GM23248 (cell line): ENCODE measurements around the gene RAB6A.

ENCODE experiments used
- EZH2 ChIP-seq: fragments of 200-600 bp; sonication (generic); IDR thresholded peaks from 2 replicates; pipeline ENCODE4 v1.6.1; 2018; ENCODE audit warnings: antibody characterized with exemption, mild to moderate bottlenecking; ENCODE audit not compliant: insufficient read depth, poor library complexity, severe bottlenecking
- EZH2phosphoT487 ChIP-seq: fragments of 200-600 bp; sonication (generic); IDR thresholded peaks from 2 replicates; pipeline ENCODE4 v1.6.1; 2018; ENCODE audit warnings: antibody characterized with exemption, moderate library complexity, mild to moderate bottlenecking, low read depth; ENCODE audit not compliant: insufficient read depth

GRCh38 chr11:73667891-73668290 is 93.0 kb downstream of the RAB6A start:
- TF ChIP-seq EZH2 (no peak), EZH2phosphoT487 (no peak)
